Hematopoietic multipotent progenitor cell (in vitro differentiated cells): Measurements from ENCODE around the gene MRPL21. TPM values are rescaled to one million over a fixed set of nuclear protein-coding genes. Genes with fewer than 3 reads are reported as not detected.

Experiments used
- DNase-seq, 3 donors: peaks; one replicate each; pipeline ENCODE4 v3.0.0-alpha.2; 2011 to 2015; ENCODE audit warnings: low read depth in 2 of 3, low spot score in 2 of 3
- total RNA-seq: library from RNA; depleted of rRNA; stranded (reverse); fragments of >200 nt; gene quantifications from one replicate; pipeline ENCODE4 v1.2.3, GENCODE V29; 2012

The MRPL21 gene
- total RNA-seq, 1 donor, result 33.9 TPM

DNA sequence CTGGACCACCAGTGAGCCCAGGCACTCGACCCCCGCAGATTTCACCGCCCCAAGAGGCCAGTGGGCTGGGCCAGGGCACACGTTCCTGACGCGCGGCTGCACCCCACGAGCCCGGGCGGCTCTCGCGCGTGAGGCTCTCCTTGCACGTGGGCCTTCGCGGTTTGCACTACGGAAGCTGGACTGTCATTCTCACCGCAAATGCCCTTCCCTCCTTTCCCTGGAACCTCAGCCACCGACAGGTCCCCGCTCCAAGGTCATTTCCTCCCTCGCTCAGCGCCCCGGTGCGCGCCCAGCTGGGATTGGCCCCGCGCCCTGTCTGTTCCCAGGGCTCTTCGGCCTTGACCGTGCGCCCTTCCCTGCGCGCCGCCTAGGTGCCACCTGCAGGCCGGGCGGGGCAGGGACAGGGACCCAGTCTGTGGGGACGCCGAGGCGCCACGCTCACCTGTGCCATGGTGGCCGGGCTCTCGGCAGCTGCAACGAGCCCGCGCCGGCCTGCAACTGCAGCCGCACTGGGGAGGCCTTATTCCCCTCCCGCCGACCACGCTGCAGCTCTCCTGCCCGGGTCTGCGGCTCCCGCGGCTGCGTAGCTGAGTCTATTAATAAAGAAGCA lies 59.8 kb downstream of the MRPL21 start:
- DNase-seq, result peak; percentile 46 to 78 (median 71)

DNA sequence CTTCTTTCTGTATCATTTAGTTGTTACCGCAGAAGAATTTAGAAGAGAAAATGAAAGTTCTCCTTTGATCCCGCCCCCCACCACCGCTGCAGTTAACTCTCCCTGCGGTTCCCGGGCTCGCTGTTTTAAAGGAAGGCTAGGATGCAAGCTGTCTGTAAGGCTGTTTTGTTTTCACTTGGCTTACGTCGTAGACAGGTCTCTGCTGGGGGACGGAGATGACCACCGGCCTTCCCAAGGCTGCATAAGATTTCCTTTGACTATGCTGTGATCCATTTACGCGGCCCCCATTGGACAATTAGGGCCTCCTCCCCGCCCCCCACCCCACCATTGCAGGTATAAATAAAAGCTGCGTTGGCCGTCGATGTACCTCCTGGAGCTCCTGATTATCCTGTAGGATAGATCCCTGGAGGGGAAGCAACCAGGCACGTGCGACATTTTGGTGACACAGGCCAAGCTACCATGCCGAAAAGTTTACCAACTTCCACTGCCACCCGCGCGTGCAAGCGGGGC lies 60.5 kb downstream of the MRPL21 start:
- peak in 2 of 3 donors; percentile 78 to 85 for DNase-seq

DNA sequence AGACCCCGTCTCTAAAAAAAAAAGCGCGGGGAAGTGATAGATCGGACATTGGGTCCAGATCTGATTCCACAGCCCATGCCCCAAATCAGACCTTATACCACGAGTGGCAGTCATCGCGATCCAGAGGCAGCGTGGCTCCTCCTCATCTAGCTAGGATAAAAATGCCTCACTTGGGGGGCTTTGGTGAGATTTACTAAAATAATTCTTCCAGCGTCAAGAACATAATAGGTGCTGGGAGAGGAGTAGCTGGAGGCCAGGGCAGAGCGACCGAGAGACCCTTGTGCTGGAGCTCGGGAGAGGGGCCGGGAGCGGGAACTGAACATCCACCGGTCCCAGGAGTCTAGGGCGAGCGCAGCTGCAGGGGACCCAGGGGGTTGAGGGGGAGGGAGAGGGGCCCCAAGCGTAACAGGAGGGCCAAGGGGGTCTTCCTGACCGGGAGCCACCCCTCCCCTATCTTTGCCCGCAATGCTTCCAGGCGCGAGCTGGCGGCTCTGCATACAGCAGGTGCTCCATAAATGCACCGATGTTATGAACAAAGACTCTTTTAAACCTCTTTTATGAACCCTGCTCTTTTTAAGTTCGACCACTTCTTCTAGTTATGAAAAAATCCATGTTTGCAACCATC lies 61.1 kb downstream of the MRPL21 start:
- no peak for DNase-seq

GRCh38 chr11:68841718-68842426 lies 61.8 kb downstream of the MRPL21 start, which contains the start of gene CPT1A:
TSS of gene CPT1A (minus strand) at chr11:68841916. CDS start at chr11:68815474, 26,442 bp downstream.
- peak in 2 of 3 donors; percentile 69 to 76 for DNase-seq

Other genes starting within 250 kb of the MRPL21 start
- gene GAL, start 219.3 kb downstream of the MRPL21 start, total RNA-seq, result not detected
- 19.1 TPM for gene TESMIN, start 152.3 kb downstream of the MRPL21 start, total RNA-seq
- 151 TPM for gene CPT1A, start 61.9 kb downstream of the MRPL21 start, total RNA-seq
- 12.4 TPM for gene IGHMBP2, start 59 bp upstream of the MRPL21 start, total RNA-seq
- not detected for gene MRGPRD, start 77.2 kb upstream of the MRPL21 start, total RNA-seq
- not detected for gene MRGPRF, start 109.4 kb upstream of the MRPL21 start, total RNA-seq
- gene TPCN2, start 145.1 kb upstream of the MRPL21 start, total RNA-seq, result 32.6 TPM